ENCODE measurements around the gene SIPA1L3.

SIPA1L3 gene

GRCh38 chr19:38173291-38174041, 266.5 kb downstream of the SIPA1L3 start:
- no peak for DNase-seq (ENCODE audit: extremely low read depth in 1 of 2, low read depth in 1 of 2)

GRCh38 chr19:38175422-38175821, 268.4 kb downstream of the SIPA1L3 start:
- DNase-seq (ENCODE audit: extremely low read depth in 1 of 2, low read depth in 1 of 2): no peak

- no peak for DNase-seq (ENCODE audit: extremely low read depth in 1 of 2, low read depth in 1 of 2)
Observed at GRCh38 chr19:38180071-38180470, 273.1 kb downstream of the SIPA1L3 start.

GRCh38 chr19:38182536-38183210, 275.7 kb downstream of the SIPA1L3 start:
- no peak for DNase-seq (ENCODE audit: extremely low read depth in 1 of 2, low read depth in 1 of 2)

GRCh38 chr19:38183251-38183897, 276.4 kb downstream of the SIPA1L3 start:
- no peak for DNase-seq (ENCODE audit: extremely low read depth in 1 of 2, low read depth in 1 of 2)

- DNase-seq (ENCODE audit: extremely low read depth in 1 of 2, low read depth in 1 of 2): no peak
Observed at GRCh38 chr19:38184815-38185214, 277.8 kb downstream of the SIPA1L3 start.

GRCh38 chr19:38185562-38185961, 278.6 kb downstream of the SIPA1L3 start:
- DNase-seq (ENCODE audit: extremely low read depth in 1 of 2, low read depth in 1 of 2): no peak

- DNase-seq (ENCODE audit: extremely low read depth in 1 of 2, low read depth in 1 of 2): no peak
Observed at GRCh38 chr19:38190061-38190460, 283.1 kb downstream of the SIPA1L3 start.

- no peak for DNase-seq (ENCODE audit: extremely low read depth in 1 of 2, low read depth in 1 of 2)
Observed at GRCh38 chr19:38190793-38191192, 283.8 kb downstream of the SIPA1L3 start.

- DNase-seq (ENCODE audit: extremely low read depth in 1 of 2, low read depth in 1 of 2): no peak
Observed at GRCh38 chr19:38191747-38192146, 284.7 kb downstream of the SIPA1L3 start.

- no peak for DNase-seq (ENCODE audit: extremely low read depth in 1 of 2, low read depth in 1 of 2)
Observed at GRCh38 chr19:38193445-38193844, 286.4 kb downstream of the SIPA1L3 start.

- DNase-seq (ENCODE audit: extremely low read depth in 1 of 2, low read depth in 1 of 2): no peak
Observed at GRCh38 chr19:38194061-38194701, 287.2 kb downstream of the SIPA1L3 start.

GRCh38 chr19:38195237-38195636, 288.2 kb downstream of the SIPA1L3 start:
- DNase-seq (ENCODE audit: extremely low read depth in 1 of 2, low read depth in 1 of 2): no peak

- DNase-seq (ENCODE audit: extremely low read depth in 1 of 2, low read depth in 1 of 2): no peak
Observed at GRCh38 chr19:38196245-38196837, 289.3 kb downstream of the SIPA1L3 start.

- no peak for DNase-seq (ENCODE audit: extremely low read depth in 1 of 2, low read depth in 1 of 2)
Observed at GRCh38 chr19:38196948-38197656, 290.1 kb downstream of the SIPA1L3 start.

- no peak for DNase-seq (ENCODE audit: extremely low read depth in 1 of 2, low read depth in 1 of 2)
Observed at GRCh38 chr19:38197937-38198704, 291.1 kb downstream of the SIPA1L3 start.

GRCh38 chr19:38199340-38199739, 292.3 kb downstream of the SIPA1L3 start:
- DNase-seq (ENCODE audit: extremely low read depth in 1 of 2, low read depth in 1 of 2): no peak

GRCh38 chr19:38201731-38202130, 294.7 kb downstream of the SIPA1L3 start:
- DNase-seq (ENCODE audit: extremely low read depth in 1 of 2, low read depth in 1 of 2): no peak

- DNase-seq (ENCODE audit: extremely low read depth in 1 of 2, low read depth in 1 of 2): no peak
Observed at GRCh38 chr19:38202504-38202903, 295.5 kb downstream of the SIPA1L3 start.

- DNase-seq (ENCODE audit: extremely low read depth in 1 of 2, low read depth in 1 of 2): no peak
Observed at GRCh38 chr19:38203197-38203596, 296.2 kb downstream of the SIPA1L3 start.

Measured in stimulated activated CD8-positive, alpha-beta memory T cell treated with anti-CD3 and anti-CD28 coated beads, Interleukin-7, amount 100 ng/mL, for 48 hours (primary cell).